IPS-18c (cell line): Measurements from ENCODE around the gene TREML2.
"Not testable (repeated sequence)": the region's sequence is repeated elsewhere in the genome, so short reads cannot be mapped to it uniquely, and the experiment has no call there.

Source experiments
- H3K4me3 ChIP-seq: 2 replicates; pipeline ENCODE4 v1.7.0; 2013; ENCODE audit warnings: low read depth, mild to moderate bottlenecking, low read length, moderate library complexity; ENCODE audit not compliant: insufficient read depth
- H3K9me3 ChIP-seq: one replicate; pipeline ENCODE4 v1.6.1; 2013; ENCODE audit warnings: mild to moderate bottlenecking, low read length, moderate library complexity; ENCODE audit not compliant: control insufficient read depth, insufficient read depth

TREML2 gene

DNA sequence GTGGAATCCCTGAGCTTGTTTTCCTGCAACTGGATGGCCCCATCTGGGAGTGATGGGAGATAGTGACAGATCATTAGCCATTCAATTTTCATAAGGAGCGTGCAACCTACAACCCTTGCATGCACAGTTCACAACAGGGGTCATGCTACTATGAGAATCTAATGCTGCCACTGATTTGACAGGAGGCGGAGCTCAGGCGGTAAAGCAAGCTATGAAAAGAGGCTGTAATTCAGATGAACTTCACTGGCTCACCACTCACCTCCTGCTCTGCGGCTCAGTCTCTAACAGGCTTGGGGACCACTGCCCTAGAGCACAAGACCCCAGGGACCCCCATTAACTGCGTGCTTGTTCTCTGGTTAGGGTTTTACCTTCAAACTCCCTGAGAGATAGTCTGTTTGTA, 14.8 kb upstream of the TREML2 start:
- H3K9me3 ChIP-seq: no peaks in the 10 kb centered on the region
- H3K4me3 ChIP-seq: no peak overlapping the region

DNA sequence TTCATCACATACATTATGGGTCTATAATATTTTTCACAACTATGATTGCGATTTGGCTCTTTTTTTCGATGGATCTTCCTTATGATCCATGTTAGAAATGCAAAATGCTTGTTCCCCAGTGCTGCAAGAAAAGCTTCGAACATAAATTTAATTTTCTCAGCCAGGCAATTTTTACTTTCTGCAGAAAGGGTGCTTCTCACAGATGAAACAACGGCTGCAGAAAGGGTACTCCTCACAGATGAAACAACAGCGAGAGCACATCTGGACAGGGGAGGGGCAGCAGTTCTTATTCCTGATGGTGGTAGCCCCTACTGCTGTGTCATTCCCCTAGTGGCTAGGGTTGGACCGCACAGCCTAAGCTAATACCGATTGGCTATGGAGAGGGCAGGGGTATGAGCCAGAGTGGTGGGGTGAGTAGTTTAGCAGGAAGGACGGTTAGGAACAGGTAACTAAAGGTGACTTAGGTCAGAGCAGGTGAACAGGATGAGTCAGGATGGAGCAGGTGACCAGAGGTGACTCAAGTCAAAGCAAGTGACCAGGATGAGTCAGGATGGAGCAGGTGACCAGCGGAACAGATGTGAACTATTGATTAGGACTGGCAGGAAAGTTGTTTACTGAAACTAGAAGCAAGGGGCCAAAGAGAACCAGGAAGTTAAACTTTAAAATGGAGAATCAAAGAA, 13.8 kb upstream of the TREML2 start:
- Histone ChIP-seq H3K4me3 (no peak overlapping the region), H3K9me3 (no peaks in the 10 kb centered on the region)

DNA sequence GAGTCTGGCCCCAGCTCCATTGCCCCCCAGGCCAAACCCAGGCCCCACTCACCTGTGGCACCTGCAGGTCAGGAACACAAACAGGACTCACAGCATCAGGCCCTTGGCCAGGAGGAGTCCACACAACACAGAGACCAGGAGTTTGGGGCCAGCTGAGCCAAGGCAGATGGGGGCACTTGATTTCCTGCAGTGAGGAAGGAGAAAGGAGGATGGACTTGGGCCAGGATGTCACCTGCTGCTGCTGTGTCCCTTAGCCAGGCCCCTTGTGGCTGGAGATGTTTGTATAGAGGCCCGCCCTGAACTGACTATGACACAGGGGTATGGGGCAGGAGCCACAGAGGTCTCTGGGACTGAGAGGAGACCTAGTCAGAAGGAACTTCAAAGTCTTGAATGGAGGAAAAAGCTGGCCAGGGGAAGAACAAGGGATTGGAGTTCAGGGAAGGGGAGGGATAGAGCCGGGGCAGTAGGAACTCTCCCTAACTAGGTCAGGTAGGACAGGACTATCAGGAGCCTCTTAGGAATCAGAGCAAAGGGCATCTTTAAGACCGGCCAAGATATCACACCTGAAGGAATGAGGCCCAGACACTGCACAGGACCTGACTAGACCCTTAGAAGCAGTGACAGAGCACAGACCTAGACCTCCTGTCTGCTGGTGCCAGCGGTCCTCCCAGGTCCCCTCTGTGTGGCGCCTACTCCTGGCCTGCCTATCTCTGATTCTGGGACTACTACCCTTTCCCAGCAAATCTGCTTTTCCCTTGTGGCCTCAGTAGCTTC, 8.8 kb upstream of the TREML2 start:
- no peaks in the 10 kb centered on the region for H3K9me3 ChIP-seq
- H3K4me3 ChIP-seq: no peak overlapping the region

DNA sequence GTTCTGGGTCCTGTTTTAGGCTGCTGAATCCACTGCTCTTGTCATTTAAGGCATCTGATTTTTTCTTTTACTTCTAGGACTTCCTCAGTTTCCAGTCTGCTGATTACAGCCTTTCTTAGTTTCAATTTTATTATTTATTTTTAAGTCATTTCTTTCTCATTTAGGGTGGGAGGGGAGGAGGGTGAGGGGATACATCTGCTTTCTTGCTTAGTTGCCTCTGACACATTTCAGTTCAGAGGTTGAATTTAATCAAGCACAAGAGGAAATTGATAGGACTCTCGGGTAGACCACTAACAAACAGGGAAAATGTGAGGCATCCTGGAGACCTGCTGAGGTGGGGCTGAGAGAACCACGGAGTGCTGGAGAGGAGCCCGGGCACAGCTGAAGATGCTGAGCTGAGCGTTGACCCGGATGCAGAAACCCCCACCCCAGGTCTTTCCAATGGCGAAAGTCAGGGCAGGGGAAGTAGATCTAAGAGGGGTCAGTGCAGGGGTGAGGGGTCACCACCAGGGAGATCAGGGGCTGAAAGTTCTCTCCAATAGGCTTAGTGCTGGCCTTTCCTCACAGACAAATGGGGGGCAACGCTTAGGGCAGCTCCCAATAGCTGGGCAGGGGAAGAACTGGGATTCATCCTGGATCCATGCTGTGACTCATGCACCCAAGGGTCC, 7.6 kb upstream of the TREML2 start:
- Histone ChIP-seq H3K4me3 (no peak overlapping the region), H3K9me3 (no peaks in the 10 kb centered on the region)

DNA sequence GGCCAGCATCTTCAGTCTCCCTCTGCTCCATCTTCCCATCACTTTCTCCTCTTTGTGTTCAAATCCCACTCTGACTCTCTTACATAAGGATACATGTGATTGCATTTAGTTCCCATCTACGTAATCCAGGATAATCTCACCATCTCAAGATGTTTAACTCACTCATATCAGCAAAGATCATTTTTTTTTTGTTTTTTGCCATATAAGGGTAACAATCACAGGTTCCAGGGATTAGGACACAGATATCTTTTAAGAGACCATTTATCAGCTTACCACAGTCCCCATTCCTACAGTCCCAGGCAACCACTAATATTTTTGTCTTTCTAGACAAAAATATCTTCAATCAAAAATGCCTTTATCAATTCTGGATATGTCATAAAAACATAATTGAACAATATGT, 3.2 kb upstream of the TREML2 start:
- Histone ChIP-seq H3K9me3 (no peaks in the 10 kb centered on the region), H3K4me3 (no peak overlapping the region)

DNA sequence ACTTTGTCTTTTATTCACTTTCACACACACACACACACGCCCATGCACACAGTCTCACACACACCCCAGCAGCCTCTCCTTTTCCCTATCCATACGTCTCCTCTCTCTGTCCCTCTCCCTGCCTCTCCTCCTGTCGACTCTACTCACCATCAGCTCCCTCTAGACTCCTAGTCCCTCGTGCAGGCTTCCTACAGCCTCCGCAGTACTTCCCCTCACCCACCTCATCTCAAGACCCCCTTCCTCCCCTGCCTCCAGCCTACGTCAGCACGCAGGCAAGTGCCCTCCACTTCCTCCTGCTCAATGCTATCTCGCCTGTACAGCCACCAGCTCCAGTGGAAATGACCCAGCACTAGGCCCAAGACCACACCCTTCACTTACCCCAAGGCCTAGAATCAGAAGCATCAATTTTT, 820 bp upstream of the TREML2 start:
- Histone ChIP-seq H3K4me3 (no peak overlapping the region), H3K9me3 (no peaks in the 10 kb centered on the region)

DNA sequence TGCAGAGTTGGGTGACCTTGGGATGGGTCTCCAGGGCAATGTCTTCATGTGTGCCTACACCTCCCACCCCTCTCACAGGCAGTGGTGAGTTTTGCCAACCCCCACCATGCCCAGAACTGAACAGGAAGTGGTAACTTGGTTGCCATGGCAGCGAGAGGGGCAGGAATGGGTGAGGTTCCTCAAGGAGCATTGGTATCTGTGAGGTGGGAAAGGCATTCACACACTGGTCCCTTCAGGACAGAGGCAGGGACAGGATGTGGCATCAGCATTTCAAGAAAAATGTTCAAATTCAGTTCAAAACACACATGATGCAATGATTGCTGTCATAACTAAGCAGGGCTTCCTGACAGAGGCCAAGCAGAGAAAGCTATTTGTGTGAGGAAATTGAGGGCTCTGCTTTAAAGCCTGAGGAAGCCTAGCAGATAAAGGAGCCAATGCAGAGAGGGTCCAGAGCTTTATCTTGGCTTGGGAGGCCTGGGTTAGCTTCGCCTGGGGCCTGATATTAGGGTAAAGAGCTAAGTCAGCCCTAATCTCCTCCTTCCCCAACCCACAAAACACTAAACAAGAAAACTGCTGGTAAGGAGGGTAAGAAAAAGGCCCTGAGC, 551 bp downstream of the TREML2 start:
- no peak overlapping the region for H3K4me3 ChIP-seq

DNA sequence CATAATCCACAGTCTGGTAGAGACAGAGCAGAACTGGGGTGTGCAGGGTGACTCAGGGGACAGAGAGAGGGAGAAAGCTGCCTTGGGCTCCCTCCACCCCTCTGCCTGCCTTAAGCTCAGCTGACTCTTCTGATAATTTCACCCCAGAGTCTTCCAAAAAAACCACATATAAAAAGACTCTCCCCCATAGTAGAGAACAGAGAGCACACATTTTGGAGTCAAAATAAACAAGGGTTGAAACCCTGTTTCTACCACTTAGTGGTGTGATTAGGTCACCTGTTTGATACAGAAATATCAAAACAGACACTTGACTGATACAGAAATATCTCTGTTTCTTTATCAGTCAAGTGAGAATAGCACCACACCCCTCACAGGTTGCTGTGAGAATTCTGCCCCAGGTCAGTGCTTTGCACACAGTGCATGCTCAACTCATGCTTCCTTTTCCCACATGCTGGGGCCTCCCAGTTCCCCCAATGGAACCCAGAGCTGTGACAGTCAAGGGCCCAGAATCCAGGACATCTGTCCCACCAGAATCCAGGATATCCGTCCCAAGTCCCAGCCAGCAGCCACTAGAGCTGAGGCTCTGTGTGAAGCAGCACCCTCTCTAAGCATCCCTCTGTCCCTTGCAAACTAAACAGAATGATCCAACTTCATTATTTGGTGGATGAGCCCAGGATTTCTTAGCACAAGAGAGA, 1.2 kb downstream of the TREML2 start:
- Histone ChIP-seq H3K9me3 (no peaks in the 10 kb centered on the region), H3K4me3 (no peak overlapping the region)

More for the DNA sequence above, 551 bp downstream of the TREML2 start:
- H3K9me3 ChIP-seq: no peaks in the 10 kb centered on the region

DNA sequence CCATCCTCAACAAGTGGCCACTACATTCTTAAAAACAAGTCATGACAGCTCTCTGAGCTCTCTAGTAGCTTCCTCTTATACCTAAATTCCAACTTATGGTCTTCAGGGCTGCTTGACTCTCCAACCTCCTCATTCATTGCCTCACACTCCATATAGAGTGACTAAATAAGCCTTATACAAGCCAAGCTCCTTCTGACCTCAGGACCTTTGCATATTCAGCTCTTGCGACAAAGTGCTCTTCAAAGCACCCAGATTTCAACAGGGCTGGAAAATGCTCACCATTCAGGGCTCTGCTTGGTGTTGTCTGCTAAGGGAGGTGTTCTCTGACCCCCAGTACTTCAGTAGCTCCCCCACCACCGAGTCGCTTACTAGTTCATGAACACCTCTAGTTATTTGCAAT, 3.7 kb downstream of the TREML2 start:
- Histone ChIP-seq H3K4me3 (no peak overlapping the region), H3K9me3 (no peaks in the 10 kb centered on the region)

DNA sequence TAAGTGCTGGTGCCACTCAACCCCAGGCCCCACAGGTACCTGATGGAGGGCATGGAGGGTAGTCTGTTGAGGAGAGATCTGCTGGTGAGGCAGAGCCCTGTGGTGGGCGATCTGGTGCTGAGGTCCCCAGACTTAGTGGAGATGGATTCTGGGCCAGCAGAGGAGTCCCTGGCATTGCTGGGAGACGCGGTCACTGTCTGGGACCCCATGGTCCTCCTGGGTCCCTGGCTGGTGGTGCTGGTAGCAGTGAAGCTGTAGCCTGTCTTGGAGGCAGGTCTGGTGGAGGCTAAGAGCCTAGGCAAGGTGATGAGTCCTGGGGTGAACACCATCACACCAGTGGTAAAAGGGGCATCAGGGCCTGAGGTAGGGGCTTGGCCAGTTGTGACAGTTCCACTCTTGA, 6.6 kb downstream of the TREML2 start:
- H3K4me3 ChIP-seq: no peak overlapping the region

DNA sequence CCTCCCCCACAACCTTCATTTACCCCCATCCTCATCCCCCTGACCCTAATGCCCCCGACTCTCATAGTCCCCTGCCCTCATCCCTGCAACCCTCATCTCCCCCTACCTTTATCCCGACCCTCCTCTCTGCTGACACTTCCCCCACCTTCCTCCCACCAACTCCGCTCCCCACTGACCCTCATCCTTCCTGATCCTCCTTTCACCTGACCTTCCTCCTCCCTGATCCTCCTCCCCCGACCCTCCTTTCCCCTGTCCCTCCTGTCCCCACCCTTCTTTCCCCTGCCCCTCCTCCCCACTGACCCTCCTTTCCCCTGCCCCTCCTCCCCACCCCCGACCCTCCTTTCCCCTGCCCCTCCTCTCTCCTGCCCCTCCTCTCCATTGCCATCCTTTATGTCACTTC, 7.1 kb downstream of the TREML2 start:
- no peak overlapping the region for H3K4me3 ChIP-seq
- no peaks in the 10 kb centered on the region for H3K9me3 ChIP-seq

More for the DNA sequence above, 6.6 kb downstream of the TREML2 start:
- H3K9me3 ChIP-seq: no peaks in the 10 kb centered on the region

DNA sequence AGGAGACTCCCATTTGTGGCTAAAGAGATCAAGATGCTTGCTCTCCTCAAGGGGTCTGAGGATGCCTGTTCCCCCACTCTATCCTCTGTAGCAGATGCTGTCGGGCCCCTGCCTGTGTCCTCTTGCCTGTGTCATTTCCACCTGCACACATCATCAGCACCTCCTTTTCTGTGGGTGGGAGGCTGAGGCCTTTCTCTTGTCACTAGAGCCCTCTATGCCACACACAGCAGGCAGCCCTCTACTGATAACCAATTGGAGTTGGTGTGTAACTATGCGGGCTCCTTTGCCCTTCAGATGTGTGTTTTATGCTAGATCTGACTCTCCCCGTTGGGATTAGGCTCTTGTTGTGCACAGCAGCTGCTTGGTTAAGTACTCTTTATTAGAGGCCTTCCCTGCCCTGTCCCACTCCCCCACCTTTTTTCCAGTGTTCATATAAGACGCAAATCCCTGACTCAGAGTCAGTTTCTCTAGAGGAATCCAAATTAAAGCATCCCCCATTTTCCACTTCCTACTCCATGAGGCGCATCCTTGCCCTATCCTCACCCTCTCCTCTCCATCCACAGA, 7.7 kb downstream of the TREML2 start:
- Histone ChIP-seq H3K4me3 (no peak overlapping the region), H3K9me3 (no peaks in the 10 kb centered on the region)

DNA sequence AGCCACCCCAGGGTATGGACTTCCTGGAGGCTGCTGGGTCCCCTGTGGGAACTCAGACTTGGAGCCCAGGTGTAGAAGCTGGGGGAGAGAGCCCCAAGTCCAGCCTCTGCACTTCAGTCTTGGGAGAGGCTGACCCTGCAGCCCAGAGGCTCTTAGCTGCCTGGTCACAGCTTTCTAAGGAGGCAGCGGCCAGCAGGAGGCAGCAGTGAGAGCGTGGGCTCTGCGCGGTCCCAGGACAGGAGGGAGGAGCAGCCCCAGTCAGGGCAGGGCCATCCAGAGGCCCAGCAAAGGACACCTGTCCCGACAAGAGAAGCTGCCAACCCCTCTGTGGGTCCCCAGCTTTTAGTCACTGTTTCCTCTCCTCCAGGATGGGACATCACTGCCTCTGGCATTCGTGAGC, 9.4 kb downstream of the TREML2 start:
- Histone ChIP-seq H3K9me3 (no peaks in the 10 kb centered on the region), H3K4me3 (no peak overlapping the region)

DNA sequence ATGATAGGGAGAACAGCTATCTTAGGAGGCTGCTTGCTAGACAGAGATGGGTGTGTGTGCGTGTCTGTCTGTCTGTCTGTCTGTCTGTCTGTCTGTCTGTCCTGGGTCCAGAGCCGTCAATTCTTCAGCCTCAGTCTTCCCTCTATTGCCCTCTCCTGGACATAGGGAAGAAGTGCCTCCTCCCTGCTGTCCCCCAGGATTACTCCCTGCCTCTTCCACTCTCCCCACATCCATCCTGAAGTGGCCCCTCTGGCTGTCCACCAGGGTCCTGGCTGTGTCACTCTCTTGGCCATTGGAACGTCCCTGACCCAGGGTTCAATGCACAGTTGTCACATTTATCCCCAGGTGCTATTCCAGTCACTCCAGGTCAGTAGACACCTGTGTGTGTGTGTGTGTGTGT, 10.2 kb downstream of the TREML2 start:
- Histone ChIP-seq H3K9me3 (no peaks in the 10 kb centered on the region), H3K4me3 (no peak overlapping the region)

DNA sequence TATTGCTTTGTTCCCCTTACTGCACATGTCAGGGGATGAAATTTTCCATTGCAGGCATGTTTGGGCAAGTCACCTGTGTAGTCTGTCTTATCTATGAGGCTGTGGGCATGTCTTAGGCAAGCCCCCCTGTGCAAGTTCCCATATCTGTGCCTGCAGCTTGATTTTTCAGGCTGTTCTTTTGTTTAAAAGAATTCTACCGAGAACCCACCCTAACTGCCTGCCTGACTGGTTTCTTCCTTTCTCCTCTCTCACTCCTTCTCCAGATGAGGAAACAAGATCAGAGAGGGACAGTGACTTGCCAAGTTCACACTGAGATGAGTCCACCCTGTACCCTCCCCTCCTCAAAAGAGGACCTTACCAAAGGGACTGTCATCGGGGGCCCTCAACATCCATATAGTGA, 11.0 kb downstream of the TREML2 start:
- no peak overlapping the region for H3K4me3 ChIP-seq
- H3K9me3 ChIP-seq: no peaks in the 10 kb centered on the region

DNA sequence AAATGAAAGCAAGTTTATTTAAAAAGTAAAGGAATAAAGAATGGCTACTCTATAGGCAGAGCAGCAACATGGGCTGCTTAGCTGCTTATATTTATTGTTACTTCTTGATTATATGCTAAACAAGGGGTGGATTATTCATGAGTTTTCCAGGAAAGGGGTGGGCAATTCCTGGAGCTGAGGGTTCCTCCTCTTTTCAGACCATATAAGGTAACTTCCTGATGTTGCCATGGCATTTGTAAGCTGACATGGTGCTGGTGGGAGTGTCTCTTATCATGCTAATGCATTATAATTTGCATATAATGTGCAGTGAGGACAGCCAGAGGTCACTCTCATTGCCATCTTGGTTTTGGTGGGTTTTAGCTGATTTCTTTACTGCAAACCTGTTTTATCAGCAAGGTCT, 11.9 kb downstream of the TREML2 start:
- not testable (repeated sequence) for H3K4me3 ChIP-seq

More for the DNA sequence above, 11.9 kb downstream of the TREML2 start:
- H3K9me3 ChIP-seq: not testable (repeated sequence)
